Panc1 (cell line): ENCODE measurements around the gene TLL2. TPM values are rescaled to one million over a fixed set of nuclear protein-coding genes. Genes with fewer than 3 reads are reported as not detected.

ENCODE experiments used
- ATAC-seq: fragments of 200-7000 bp; cut with Tn5 transposase; 2 replicates; pipeline ENCODE4 v1.9.1; 2020; ENCODE audit warnings: mild to moderate bottlenecking, moderate library complexity
- BruUV-seq: library from RNA; stranded (reverse); fragments of 400-500 nt; replicated peaks from 2 replicates; lab custom pipeline; 2021; lab: Mats Ljungman, UMichigan
- CTCF ChIA-PET: fragments of 300-600 bp; sonication (Branson Sonifier 250); formaldehyde crosslinking; loops from one replicate; lab custom pipeline; 2022; ENCODE audit warnings: antibody characterized with exemption; lab: Charles Lee
- POLR2A ChIA-PET: fragments of 300-600 bp; sonication (Branson Sonifier 250); formaldehyde crosslinking; loops from one replicate; lab custom pipeline; 2022; ENCODE audit warnings: antibody characterized with exemption; lab: Charles Lee
- DNase-seq: peaks from one replicate; pipeline ENCODE4 v3.0.0-alpha.2; 2010; ENCODE audit warnings: low read depth, low spot score
- H3K27ac ChIP-seq: 2 replicates; pipeline ENCODE4 v1.5.1; 2011; ENCODE audit warnings: mild to moderate bottlenecking, low read length, inconsistent platforms
- H3K27me3 ChIP-seq: fragments of 200-500 bp; sonication (Bioruptor generic); 2 replicates; pipeline ENCODE4 v1.6.0; 2014; ENCODE audit warnings: low read length, inconsistent platforms; ENCODE audit not compliant: control insufficient read depth, insufficient read depth
- H3K36me3 ChIP-seq: fragments of 200-500 bp; sonication (Bioruptor generic); 2 replicates; pipeline ENCODE4 v1.5.1; 2014; ENCODE audit warnings: inconsistent platforms, mild to moderate bottlenecking, low read length, moderate library complexity; ENCODE audit not compliant: control insufficient read depth, insufficient read depth
- H3K4me1 ChIP-seq: 2 replicates; pipeline ENCODE4 v1.5.1; 2011; ENCODE audit warnings: inconsistent platforms, mild to moderate bottlenecking, low read length, moderate library complexity; ENCODE audit not compliant: control insufficient read depth, insufficient read depth
- H3K4me3 ChIP-seq, 2 experiments: 2 replicates each; pipeline ENCODE4 v1.5.1; 2011 to 2012; ENCODE audit warnings: low read depth in 2 of 2, low read length in 2 of 2, mild to moderate bottlenecking in 2 of 2, inconsistent platforms in 1 of 2, moderate library complexity in 1 of 2
- H3K9me3 ChIP-seq: fragments of 200-500 bp; sonication (Bioruptor generic); 2 replicates; pipeline ENCODE4 v1.5.1; 2014; ENCODE audit warnings: low read depth, mild to moderate bottlenecking, inconsistent platforms, low read length, moderate library complexity; ENCODE audit not compliant: control insufficient read depth, insufficient read depth
- POLR2AphosphoS5 ChIP-seq: IDR thresholded peaks from 2 replicates; pipeline ENCODE4 v1.6.1; 2012; ENCODE audit warnings: mild to moderate bottlenecking, low read depth, low read length, moderate library complexity
- SIN3A ChIP-seq: IDR thresholded peaks from 2 replicates; pipeline ENCODE4 v1.6.1; 2012; ENCODE audit warnings: low read depth, mild to moderate bottlenecking, low read length, moderate library complexity, borderline replicate concordance; ENCODE audit not compliant: insufficient read depth
- TCF7L2 ChIP-seq: IDR thresholded peaks from 2 replicates; pipeline ENCODE4 v1.6.1; 2011; ENCODE audit warnings: mild to moderate bottlenecking, low read depth, low read length, inconsistent platforms
- in situ Hi-C: cut with HindIII; loops from 2 replicates; pipeline ENCODE4 v1.10.0; 2016; ENCODE audit warnings: low sequenced_read_pairs, low pct_unique_long_range_greater_than_20kb
- intact Hi-C: fragments of 100-400 bp; cut with micrococcal nuclease; formaldehyde crosslinking; loops from one replicate; pipeline ENCODE4 v1.10.0; 2022; ENCODE audit not compliant: unreplicated experiment
- total RNA-seq: library from RNA; stranded (reverse); gene quantifications from one replicate; pipeline ENCODE4 v1.2.1, GENCODE V29; 2021; ENCODE audit not compliant: unreplicated experiment
- TF ChIP-seq, protein P1 (sequence below): fragments of 450-650 bp; IDR thresholded peaks from 2 replicates; pipeline ENCODE4 v1.5.1; 2017; ENCODE audit warnings: mild to moderate bottlenecking
- TF ChIP-seq, protein P2 (sequence below), 2 experiments: IDR thresholded peaks; 2 replicates each; pipeline ENCODE4 v1.6.1; 2011 to 2012; ENCODE audit warnings: low read depth in 2 of 2, control low read depth in 1 of 2, low read length in 1 of 2, mild to moderate bottlenecking in 1 of 2, moderate library complexity in 1 of 2; ENCODE audit not compliant: insufficient read depth in 1 of 2

The TLL2 gene
- total RNA-seq, 1 experiment from 2014 or later = 0.64 TPM

DNA sequence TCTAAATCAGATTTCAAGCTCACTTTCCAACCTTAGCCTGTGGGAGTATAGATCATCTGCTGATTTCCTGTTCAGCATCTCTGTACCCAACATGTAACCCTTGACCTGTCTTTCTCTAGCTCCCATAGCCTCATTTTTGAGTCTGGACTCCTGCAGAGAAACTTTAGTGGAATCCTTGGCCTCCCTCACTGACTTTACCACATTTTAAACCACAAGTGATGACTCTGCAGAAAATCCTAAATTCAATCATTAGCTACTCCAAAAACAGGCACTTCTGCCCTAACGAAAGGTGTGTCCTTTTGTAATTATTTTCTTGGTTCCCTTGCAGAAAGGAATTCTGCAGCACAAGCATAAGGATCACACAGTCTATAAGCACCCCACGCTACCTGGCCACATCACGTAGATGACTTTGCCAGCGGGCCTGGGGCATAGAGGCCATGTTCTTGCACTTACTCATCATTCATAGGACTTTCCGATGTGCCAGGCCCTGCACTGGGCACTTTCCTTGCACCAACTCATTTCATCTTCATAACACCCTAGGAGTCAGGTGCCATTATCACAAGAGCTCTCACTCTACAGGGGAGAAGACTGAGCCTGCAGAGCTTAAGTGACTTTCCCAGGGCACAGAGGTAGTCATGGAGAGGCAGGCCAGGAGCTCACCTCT is 97.7 kb downstream of the TLL2 start:
- Histone ChIP-seq H3K27ac (no peak overlapping the region), H3K27me3 (peaks cover 10% of the 10 kb centered on the region), H3K36me3 (no peaks in the 10 kb centered on the region), H3K9me3 (no peaks in the 10 kb centered on the region), H3K4me1 (no peaks in the 10 kb centered on the region), H3K4me3 (no peak overlapping the region)
- intact Hi-C loops (no loop called here), in situ Hi-C loops (no loop called here)
- no TSS peak for BruUV-seq
- TF ChIP-seq TCF7L2 = no peak
- TF ChIP-seq, protein P1, sequence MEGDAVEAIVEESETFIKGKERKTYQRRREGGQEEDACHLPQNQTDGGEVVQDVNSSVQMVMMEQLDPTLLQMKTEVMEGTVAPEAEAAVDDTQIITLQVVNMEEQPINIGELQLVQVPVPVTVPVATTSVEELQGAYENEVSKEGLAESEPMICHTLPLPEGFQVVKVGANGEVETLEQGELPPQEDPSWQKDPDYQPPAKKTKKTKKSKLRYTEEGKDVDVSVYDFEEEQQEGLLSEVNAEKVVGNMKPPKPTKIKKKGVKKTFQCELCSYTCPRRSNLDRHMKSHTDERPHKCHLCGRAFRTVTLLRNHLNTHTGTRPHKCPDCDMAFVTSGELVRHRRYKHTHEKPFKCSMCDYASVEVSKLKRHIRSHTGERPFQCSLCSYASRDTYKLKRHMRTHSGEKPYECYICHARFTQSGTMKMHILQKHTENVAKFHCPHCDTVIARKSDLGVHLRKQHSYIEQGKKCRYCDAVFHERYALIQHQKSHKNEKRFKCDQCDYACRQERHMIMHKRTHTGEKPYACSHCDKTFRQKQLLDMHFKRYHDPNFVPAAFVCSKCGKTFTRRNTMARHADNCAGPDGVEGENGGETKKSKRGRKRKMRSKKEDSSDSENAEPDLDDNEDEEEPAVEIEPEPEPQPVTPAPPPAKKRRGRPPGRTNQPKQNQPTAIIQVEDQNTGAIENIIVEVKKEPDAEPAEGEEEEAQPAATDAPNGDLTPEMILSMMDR = no peak
- no peak for TF ChIP-seq POLR2AphosphoS5
- TF ChIP-seq SIN3A = no peak
- TF ChIP-seq, protein P2, sequence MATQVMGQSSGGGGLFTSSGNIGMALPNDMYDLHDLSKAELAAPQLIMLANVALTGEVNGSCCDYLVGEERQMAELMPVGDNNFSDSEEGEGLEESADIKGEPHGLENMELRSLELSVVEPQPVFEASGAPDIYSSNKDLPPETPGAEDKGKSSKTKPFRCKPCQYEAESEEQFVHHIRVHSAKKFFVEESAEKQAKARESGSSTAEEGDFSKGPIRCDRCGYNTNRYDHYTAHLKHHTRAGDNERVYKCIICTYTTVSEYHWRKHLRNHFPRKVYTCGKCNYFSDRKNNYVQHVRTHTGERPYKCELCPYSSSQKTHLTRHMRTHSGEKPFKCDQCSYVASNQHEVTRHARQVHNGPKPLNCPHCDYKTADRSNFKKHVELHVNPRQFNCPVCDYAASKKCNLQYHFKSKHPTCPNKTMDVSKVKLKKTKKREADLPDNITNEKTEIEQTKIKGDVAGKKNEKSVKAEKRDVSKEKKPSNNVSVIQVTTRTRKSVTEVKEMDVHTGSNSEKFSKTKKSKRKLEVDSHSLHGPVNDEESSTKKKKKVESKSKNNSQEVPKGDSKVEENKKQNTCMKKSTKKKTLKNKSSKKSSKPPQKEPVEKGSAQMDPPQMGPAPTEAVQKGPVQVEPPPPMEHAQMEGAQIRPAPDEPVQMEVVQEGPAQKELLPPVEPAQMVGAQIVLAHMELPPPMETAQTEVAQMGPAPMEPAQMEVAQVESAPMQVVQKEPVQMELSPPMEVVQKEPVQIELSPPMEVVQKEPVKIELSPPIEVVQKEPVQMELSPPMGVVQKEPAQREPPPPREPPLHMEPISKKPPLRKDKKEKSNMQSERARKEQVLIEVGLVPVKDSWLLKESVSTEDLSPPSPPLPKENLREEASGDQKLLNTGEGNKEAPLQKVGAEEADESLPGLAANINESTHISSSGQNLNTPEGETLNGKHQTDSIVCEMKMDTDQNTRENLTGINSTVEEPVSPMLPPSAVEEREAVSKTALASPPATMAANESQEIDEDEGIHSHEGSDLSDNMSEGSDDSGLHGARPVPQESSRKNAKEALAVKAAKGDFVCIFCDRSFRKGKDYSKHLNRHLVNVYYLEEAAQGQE (IDR thresholded peaks at IDR 0.05; ENCODE audit: insufficient read depth in 1 of 2, low read depth in 2 of 2, low read length in 1 of 2) = no peak
- no peak for DNase-seq
- no peak for ATAC-seq
- POLR2A ChIA-PET = interaction anchor here (0.6 kb wide), 1 partner anchor 20 kb away, joined by 3 read pairs; no protein-coding TSS in a partner anchor
- CTCF ChIA-PET = no interaction called here

DNA sequence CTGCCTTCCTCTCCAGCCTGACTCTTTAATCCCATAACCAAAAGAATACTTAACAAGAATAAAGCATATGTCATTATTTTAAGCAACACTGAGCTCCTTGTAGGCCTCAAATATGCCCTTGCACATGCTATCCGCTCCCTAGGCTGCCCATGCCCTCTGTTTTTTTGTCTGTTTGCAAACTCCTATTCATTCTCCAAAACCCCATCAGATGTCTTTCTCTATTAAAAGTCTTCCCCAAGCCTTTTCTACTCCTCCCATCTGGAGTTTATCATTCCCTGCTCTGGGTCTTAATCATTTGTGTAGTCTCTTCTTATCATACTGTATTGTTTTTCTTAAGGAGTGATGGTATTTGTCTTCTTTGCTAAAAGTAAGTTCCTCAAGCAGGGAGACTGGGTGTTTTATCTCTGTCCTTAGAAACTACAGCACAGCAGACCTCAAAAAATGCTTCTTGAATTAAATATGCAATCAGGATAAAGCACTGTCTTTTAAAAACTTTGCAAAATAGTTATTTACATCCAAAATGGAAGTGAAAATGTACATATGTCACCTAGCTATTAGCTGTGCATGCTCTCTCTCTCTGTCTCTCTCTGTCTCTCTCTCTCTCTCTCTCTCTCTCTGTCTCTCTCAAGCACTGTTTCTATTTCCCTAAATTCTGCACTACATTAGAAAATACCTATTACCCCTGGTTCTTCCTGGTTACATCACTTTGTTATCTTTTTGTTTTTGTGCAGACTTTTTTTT is 98.4 kb downstream of the TLL2 start:
- BruUV-seq = no TSS peak
- ATAC-seq = no peak
- H3K36me3 ChIP-seq = no peaks in the 10 kb centered on the region

More for the DNA sequence above, 98.4 kb downstream of the TLL2 start:
- TF ChIP-seq POLR2AphosphoS5 = no peak
- TF ChIP-seq SIN3A = no peak
- TF ChIP-seq, protein P2 (IDR thresholded peaks at IDR 0.05; ENCODE audit: insufficient read depth in 1 of 2, low read depth in 2 of 2, low read length in 1 of 2) = no peak
- no peak for TF ChIP-seq TCF7L2
- TF ChIP-seq, protein P1 = no peak
- ChIA-PET CTCF (no interaction called here), POLR2A (interaction anchor here (0.6 kb wide), 1 partner anchor 20 kb away, joined by 3 read pairs; no protein-coding TSS in a partner anchor)
- Histone ChIP-seq H3K27ac (no peak overlapping the region), H3K27me3 (peaks cover 10% of the 10 kb centered on the region), H3K9me3 (no peaks in the 10 kb centered on the region), H3K4me3 (no peak overlapping the region), H3K4me1 (no peaks in the 10 kb centered on the region)
- intact Hi-C loops (no loop called here), in situ Hi-C loops (no loop called here)
- no peak for DNase-seq
